CD4-positive, alpha-beta T cell (primary cell): ENCODE data around the gene STX17. TPM values are rescaled to one million over a fixed set of nuclear protein-coding genes. Genes with fewer than 3 reads are reported as not detected.

Source experiments
- ATAC-seq: fragments of 200-7000 bp; cut with Tn5 transposase; one replicate; pipeline ENCODE4 v1.10.0; 2022; ENCODE audit warnings: mild to moderate bottlenecking; ENCODE audit not compliant: poor library complexity
- CTCF ChIA-PET: fragments of 350-600 bp; sonication (Branson Sonifier 250); formaldehyde crosslinking; loops from one replicate; lab custom pipeline; 2021; ENCODE audit warnings: antibody characterized with exemption, inconsistent platforms; lab: Charles Lee
- POLR2A ChIA-PET: fragments of 350-600 bp; sonication (Branson Sonifier 250); formaldehyde crosslinking; loops from one replicate; lab custom pipeline; 2021; ENCODE audit warnings: antibody characterized with exemption, inconsistent platforms; lab: Charles Lee
- DNase-seq, 14 experiments: peaks; one replicate each; pipeline ENCODE4 v3.0.0-alpha.2; 2013 to 2020; ENCODE audit warnings: mixed read lengths in 2 of 14
- H3K27ac ChIP-seq, 2 donors: one replicate each; pipeline versions ENCODE4 v1.5.1 to v1.7.0; 2013; ENCODE audit warnings: low read length in 2 of 2, low read depth in 1 of 2, mild to moderate bottlenecking in 1 of 2
- H3K27me3 ChIP-seq, 2 experiments: 1 replicate in 1 of 2; 2 replicates in 1 of 2; pipeline versions ENCODE4 v1.6.1 to v1.7.0; 2013; ENCODE audit warnings: low read length in 2 of 2, control low read depth in 1 of 2, mild to moderate bottlenecking in 1 of 2, moderate library complexity in 1 of 2; ENCODE audit not compliant: insufficient read depth in 2 of 2, control insufficient read depth in 1 of 2
- H3K36me3 ChIP-seq: one replicate; pipeline ENCODE4 v1.6.1; 2013; ENCODE audit warnings: low read length, control low read depth; ENCODE audit not compliant: insufficient read depth
- H3K4me1 ChIP-seq: one replicate; pipeline ENCODE4 v1.6.1; 2013; ENCODE audit warnings: low read length, control low read depth; ENCODE audit not compliant: insufficient read depth
- H3K4me3 ChIP-seq: one replicate; pipeline ENCODE4 v1.5.1; 2013; ENCODE audit warnings: mild to moderate bottlenecking, low read length, moderate library complexity
- H3K9me3 ChIP-seq, 2 experiments: 1 replicate in 1 of 2; 2 replicates in 1 of 2; pipeline versions ENCODE4 v1.6.1 to v1.7.0; 2013; ENCODE audit warnings: low read length in 2 of 2, mild to moderate bottlenecking in 2 of 2, control low read depth in 1 of 2, moderate library complexity in 1 of 2; ENCODE audit not compliant: control insufficient read depth in 1 of 2, insufficient read depth in 1 of 2
- H3K27ac Mint-ChIP-seq: one replicate; pipeline ENCODE4 v1.8.0; 2020; ENCODE audit warnings: mixed read lengths
- H3K27me3 Mint-ChIP-seq: one replicate; pipeline ENCODE4 v1.8.0; 2021; ENCODE audit warnings: mixed read lengths
- H3K36me3 Mint-ChIP-seq: one replicate; pipeline ENCODE4 v1.8.0; 2021; ENCODE audit warnings: low read depth, mixed read lengths
- H3K4me1 Mint-ChIP-seq: one replicate; pipeline ENCODE4 v1.8.0; 2021; ENCODE audit warnings: low read depth, mixed read lengths
- H3K4me3 Mint-ChIP-seq: one replicate; pipeline ENCODE4 v1.8.0; 2020; ENCODE audit warnings: mild to moderate bottlenecking, mixed read lengths
- H3K9me3 Mint-ChIP-seq: one replicate; pipeline ENCODE4 v1.8.0; 2020; ENCODE audit warnings: mixed read lengths
- CTCF ChIP-seq: fragments of 200-600 bp; IDR thresholded peaks from one replicate; pipeline ENCODE4 v1.8.0; 2022; ENCODE audit warnings: antibody characterized with exemption, mild to moderate bottlenecking
- intact Hi-C, 2 experiments: fragments of 100-400 bp; cut with DNase I in 1 of 2; cut with micrococcal nuclease in 1 of 2; formaldehyde crosslinking; loops; one replicate each; pipeline versions ENCODE4 v1.15.1 to v1.9.0; 2023 to 2025; cut with DNase I, micrococcal nuclease
- total RNA-seq, 174 experiments: library from RNA in 2 of 174; stranded (reverse) in 2 of 174; gene quantifications; one replicate each; pipeline ENCODE4 v1.2.3 and lab custom pipeline; 2021 to 2026

Gene STX17
- total RNA-seq, 2 experiments from 2014 or later: 29.3 to 31.3 TPM

GRCh38 chr9:99970481-99970880 lies 64.0 kb downstream of the STX17 start:
- no peak overlapping the region for H3K4me3 ChIP-seq
- no peak overlapping the region for H3K27ac ChIP-seq
- H3K4me3 Mint-ChIP-seq: no peak overlapping the region
- ChIA-PET CTCF (no interaction called here), POLR2A (no interaction called here)
- no peaks in the 10 kb centered on the region for H3K27me3 Mint-ChIP-seq
- H3K9me3 ChIP-seq: no peaks in the 10 kb centered on the region
- peaks cover 50% of the 10 kb centered on the region for H3K36me3 Mint-ChIP-seq
- no peaks in the 10 kb centered on the region for H3K4me1 ChIP-seq
- no peak for ATAC-seq
- H3K27me3 ChIP-seq: no peaks in the 10 kb centered on the region
- no peak for DNase-seq
- intact Hi-C loops: no loop called here
- H3K36me3 ChIP-seq: peaks cover 25% of the 10 kb centered on the region
- H3K27ac Mint-ChIP-seq: peak overlapping the region; percentile 12
- TF ChIP-seq CTCF: no peak
- H3K9me3 Mint-ChIP-seq: no peaks in the 10 kb centered on the region
- no peaks in the 10 kb centered on the region for H3K4me1 Mint-ChIP-seq

GRCh38 chr9:99971410-99971809 lies 65.0 kb downstream of the STX17 start:
- POLR2A ChIA-PET: no interaction called here
- no peaks in the 10 kb centered on the region for H3K4me1 Mint-ChIP-seq
- no peaks in the 10 kb centered on the region for H3K27me3 ChIP-seq
- H3K4me3 ChIP-seq: no peak overlapping the region
- DNase-seq: no peak
- no peak overlapping the region for H3K27ac ChIP-seq
- H3K36me3 Mint-ChIP-seq: peaks cover 54% of the 10 kb centered on the region
- no peaks in the 10 kb centered on the region for H3K4me1 ChIP-seq
- intact Hi-C loops: no loop called here
- ATAC-seq: no peak
- no peaks in the 10 kb centered on the region for H3K27me3 Mint-ChIP-seq
- CTCF ChIA-PET: interaction anchor here (0.6 kb wide), 1 partner anchor 12 kb away, joined by 3 read pairs; no protein-coding TSS in a partner anchor
- TF ChIP-seq CTCF: no peak
- H3K9me3 ChIP-seq: no peaks in the 10 kb centered on the region
- no peaks in the 10 kb centered on the region for H3K9me3 Mint-ChIP-seq
- no peak overlapping the region for H3K27ac Mint-ChIP-seq
- H3K4me3 Mint-ChIP-seq: no peak overlapping the region
- H3K36me3 ChIP-seq: peaks cover 25% of the 10 kb centered on the region

GRCh38 chr9:99973455-99973854 lies 67.0 kb downstream of the STX17 start:
- DNase-seq (no peak), ATAC-seq (no peak)
- Mint-ChIP-seq H3K27ac (no peak overlapping the region), H3K4me1 (peaks cover 4% of the 10 kb centered on the region), H3K9me3 (no peaks in the 10 kb centered on the region), H3K36me3 (peaks cover 44% of the 10 kb centered on the region), H3K4me3 (no peak overlapping the region), H3K27me3 (no peaks in the 10 kb centered on the region)
- intact Hi-C loops: no loop called here
- no peaks in the 10 kb centered on the region for H3K27me3 ChIP-seq
- no peak overlapping the region for H3K27ac ChIP-seq
- POLR2A ChIA-PET: no interaction called here
- peaks cover 9% of the 10 kb centered on the region for H3K36me3 ChIP-seq
- H3K9me3 ChIP-seq: no peaks in the 10 kb centered on the region
- no peaks in the 10 kb centered on the region for H3K4me1 ChIP-seq
- TF ChIP-seq CTCF: no peak
- H3K4me3 ChIP-seq: no peak overlapping the region
- CTCF ChIA-PET: no interaction called here
